Effector memory CD8-positive, alpha-beta T cell (primary cell): ENCODE measurements around the gene NKAIN2.
"Not testable (repeated sequence)": the region's sequence is repeated elsewhere in the genome, so short reads cannot be mapped to it uniquely, and the experiment has no call there.

Source experiments
- ATAC-seq: fragments of 150-1000 bp; cut with Tn5 transposase; replicated peaks from 2 replicates; pipeline ENCODE4 v1.10.0; 2021; ENCODE audit warnings: mild to moderate bottlenecking, moderate library complexity
- DNase-seq, 3 experiments: peaks; one replicate each; pipeline ENCODE4 v3.0.0; 2021
- H3K27ac Mint-ChIP-seq, 2 donors: one replicate each; pipeline ENCODE4 v1.8.0; 2022; ENCODE audit warnings: mild to moderate bottlenecking in 2 of 2, mixed read lengths in 2 of 2, moderate library complexity in 2 of 2
- H3K27me3 Mint-ChIP-seq, 2 donors: one replicate each; pipeline ENCODE4 v1.8.0; 2022; ENCODE audit warnings: mixed read lengths in 2 of 2
- H3K36me3 Mint-ChIP-seq: one replicate; pipeline ENCODE4 v1.8.0; 2022; ENCODE audit warnings: mild to moderate bottlenecking, moderate library complexity, mixed read lengths; ENCODE audit not compliant: insufficient read depth
- H3K4me1 Mint-ChIP-seq, 2 donors: one replicate each; pipeline ENCODE4 v1.8.0; 2022; ENCODE audit warnings: low read depth in 2 of 2, mixed read lengths in 2 of 2
- H3K4me3 Mint-ChIP-seq, 2 donors: one replicate each; pipeline ENCODE4 v1.8.0; 2022; ENCODE audit warnings: mild to moderate bottlenecking in 2 of 2, mixed read lengths in 2 of 2, moderate library complexity in 2 of 2
- H3K9me3 Mint-ChIP-seq, 2 donors: one replicate each; pipeline ENCODE4 v1.8.0; 2022; ENCODE audit warnings: mixed read lengths in 2 of 2

Gene NKAIN2

DNA sequence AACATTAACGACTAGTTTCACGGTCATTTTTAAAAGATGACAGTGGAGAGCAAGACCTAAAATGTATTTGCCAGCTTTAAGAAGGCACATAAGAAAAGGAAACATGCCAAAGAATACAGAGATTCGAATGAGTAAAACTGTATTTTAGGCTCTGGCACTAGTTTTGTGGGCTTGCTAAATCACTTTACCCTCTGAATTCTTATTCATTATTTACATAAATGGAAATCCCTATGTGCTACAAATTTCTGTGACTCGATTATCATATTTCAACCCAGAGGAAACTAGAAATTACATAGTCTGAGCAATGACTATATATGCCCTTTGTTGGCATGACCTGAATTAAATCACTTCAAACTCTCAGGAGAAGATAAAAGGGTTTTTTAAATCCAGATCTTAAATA, 716.8 kb downstream of the NKAIN2 start:
- Mint-ChIP-seq H3K36me3 (no peaks in the 10 kb centered on the region), H3K27me3 (no peaks in the 10 kb centered on the region), H3K4me3 (no peak overlapping the region), H3K4me1 (no peaks in the 10 kb centered on the region), H3K27ac (no peak overlapping the region), H3K9me3 (peaks cover 1 to 9% of the 10 kb centered on the region in 2 donors)
- ATAC-seq (no peak), DNase-seq (no peak)

DNA sequence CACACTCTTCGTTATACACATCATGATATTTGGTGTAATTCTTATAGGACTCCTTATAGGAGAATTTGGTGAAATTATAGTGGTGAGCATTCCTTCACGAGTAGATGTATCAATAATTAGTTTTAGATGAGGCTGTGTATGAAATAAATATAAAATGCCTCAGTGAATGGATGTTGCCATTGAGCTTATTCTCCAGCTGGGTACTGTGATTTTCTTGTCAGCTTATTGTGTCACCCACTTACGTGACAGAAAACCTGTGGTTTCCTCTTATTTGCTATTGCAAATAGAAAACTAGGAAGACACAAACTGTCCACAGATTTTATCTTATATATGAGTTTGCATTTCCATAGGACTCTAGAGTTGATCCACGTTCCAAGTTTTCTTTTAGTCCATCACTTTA, 718.7 kb downstream of the NKAIN2 start:
- ATAC-seq (no peak), DNase-seq (no peak)
- H3K9me3 Mint-ChIP-seq: peaks cover 1 to 8% of the 10 kb centered on the region in 2 donors
- H3K27ac Mint-ChIP-seq: no peak overlapping the region
- H3K36me3 Mint-ChIP-seq: no peaks in the 10 kb centered on the region
- H3K27me3 Mint-ChIP-seq: no peaks in the 10 kb centered on the region
- no peak overlapping the region for H3K4me3 Mint-ChIP-seq
- no peaks in the 10 kb centered on the region for H3K4me1 Mint-ChIP-seq

DNA sequence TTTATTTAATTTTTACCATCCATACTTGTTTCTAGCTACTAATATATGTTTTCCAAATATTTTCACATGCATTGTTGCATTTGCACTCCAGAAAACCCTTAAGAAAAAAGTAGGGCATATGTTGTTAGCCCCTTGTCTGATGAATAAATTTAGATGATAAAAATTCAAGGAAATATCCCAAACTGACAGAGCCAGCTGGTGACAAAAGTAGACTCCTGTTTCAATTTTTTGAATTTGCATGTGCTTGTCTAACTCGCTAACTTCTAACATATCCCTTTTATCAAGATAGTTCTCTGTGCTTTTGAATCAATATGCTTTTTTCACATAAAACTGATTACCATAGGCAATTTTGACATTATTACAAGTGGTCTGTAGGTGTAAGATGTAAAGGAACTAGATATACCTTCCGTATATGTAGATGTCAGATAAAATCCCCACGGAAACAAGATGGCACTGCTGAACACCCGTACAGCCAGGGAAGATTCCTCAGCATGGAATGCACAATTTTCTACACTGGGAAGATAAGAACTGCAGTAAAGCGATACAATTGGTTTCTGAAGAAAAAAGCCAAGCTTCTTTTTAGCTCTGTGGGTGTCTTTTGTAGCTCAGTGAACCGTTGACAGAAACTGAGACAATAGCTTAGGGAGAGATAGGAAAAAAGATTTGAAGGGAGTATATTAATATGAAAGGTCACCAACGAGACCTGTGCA, 721.0 kb downstream of the NKAIN2 start:
- H3K4me3 Mint-ChIP-seq: no peak overlapping the region
- DNase-seq (no peak), ATAC-seq (no peak)
- peaks cover 1 to 19% of the 10 kb centered on the region in 2 donors for H3K9me3 Mint-ChIP-seq
- H3K36me3 Mint-ChIP-seq: no peaks in the 10 kb centered on the region
- H3K4me1 Mint-ChIP-seq: no peaks in the 10 kb centered on the region
- H3K27ac Mint-ChIP-seq: no peak overlapping the region
- no peaks in the 10 kb centered on the region for H3K27me3 Mint-ChIP-seq

DNA sequence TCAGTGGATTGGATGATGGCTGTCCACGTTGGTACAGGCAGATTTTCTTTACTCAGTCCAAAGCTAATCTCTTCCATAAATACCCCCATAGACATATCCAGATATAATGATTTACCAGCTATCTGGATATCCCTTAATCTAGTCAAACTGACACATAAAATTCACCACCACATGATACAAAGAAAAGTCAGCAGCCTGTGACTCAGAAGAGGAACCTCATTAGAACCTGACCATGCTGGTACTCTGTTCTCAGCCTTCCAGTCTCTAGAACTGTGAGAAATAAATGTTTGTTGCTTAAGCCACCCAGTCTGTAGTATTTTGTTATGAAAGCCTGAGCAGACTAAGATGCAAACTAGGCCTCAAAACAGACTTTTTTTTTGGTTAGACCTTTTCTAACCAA, 727.3 kb downstream of the NKAIN2 start:
- H3K9me3 Mint-ChIP-seq: peaks cover 3 to 26% of the 10 kb centered on the region in 2 donors
- no peak overlapping the region for H3K27ac Mint-ChIP-seq
- no peaks in the 10 kb centered on the region for H3K36me3 Mint-ChIP-seq
- H3K4me3 Mint-ChIP-seq: no peak overlapping the region
- ATAC-seq (no peak), DNase-seq (no peak)
- no peaks in the 10 kb centered on the region for H3K27me3 Mint-ChIP-seq
- no peaks in the 10 kb centered on the region for H3K4me1 Mint-ChIP-seq

- H3K4me3 Mint-ChIP-seq: no peak overlapping the region
- no peak for ATAC-seq
These were observed 731.6 kb downstream of the NKAIN2 start for GRCh38 chr6:124535299-124535698.

DNA sequence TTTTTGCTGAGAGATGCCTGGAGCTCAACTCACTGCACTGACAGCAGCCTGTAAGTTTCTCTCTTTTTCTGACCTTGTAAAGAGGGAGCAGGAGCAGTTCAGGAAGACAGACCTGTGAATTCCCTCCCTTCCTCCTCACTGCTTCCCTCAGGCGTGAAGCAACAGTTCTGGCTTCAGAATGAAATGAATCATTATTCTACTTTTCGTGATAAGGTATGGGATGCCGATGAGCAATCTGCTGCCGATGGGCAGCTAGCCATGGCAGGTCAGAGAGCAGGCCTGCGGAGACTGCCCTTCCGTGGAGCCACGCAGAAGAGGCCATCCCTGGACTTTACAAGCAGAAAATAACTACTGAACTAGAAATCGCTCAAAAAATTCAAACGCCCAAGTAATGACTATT, 732.1 kb downstream of the NKAIN2 start:
- Mint-ChIP-seq H3K4me3 (no peak overlapping the region), H3K36me3 (no peaks in the 10 kb centered on the region), H3K27ac (no peak overlapping the region), H3K4me1 (no peaks in the 10 kb centered on the region), H3K9me3 (peaks cover 3 to 6% of the 10 kb centered on the region in 2 donors), H3K27me3 (no peaks in the 10 kb centered on the region)
- DNase-seq (no peak), ATAC-seq (no peak)

More at GRCh38 chr6:124535299-124535698, 731.6 kb downstream of the NKAIN2 start:
- no peaks in the 10 kb centered on the region for H3K4me1 Mint-ChIP-seq
- no peak overlapping the region for H3K27ac Mint-ChIP-seq
- no peaks in the 10 kb centered on the region for H3K27me3 Mint-ChIP-seq
- DNase-seq: no peak
- H3K9me3 Mint-ChIP-seq: peaks cover 3 to 7% of the 10 kb centered on the region in 2 donors
- H3K36me3 Mint-ChIP-seq: no peaks in the 10 kb centered on the region

DNA sequence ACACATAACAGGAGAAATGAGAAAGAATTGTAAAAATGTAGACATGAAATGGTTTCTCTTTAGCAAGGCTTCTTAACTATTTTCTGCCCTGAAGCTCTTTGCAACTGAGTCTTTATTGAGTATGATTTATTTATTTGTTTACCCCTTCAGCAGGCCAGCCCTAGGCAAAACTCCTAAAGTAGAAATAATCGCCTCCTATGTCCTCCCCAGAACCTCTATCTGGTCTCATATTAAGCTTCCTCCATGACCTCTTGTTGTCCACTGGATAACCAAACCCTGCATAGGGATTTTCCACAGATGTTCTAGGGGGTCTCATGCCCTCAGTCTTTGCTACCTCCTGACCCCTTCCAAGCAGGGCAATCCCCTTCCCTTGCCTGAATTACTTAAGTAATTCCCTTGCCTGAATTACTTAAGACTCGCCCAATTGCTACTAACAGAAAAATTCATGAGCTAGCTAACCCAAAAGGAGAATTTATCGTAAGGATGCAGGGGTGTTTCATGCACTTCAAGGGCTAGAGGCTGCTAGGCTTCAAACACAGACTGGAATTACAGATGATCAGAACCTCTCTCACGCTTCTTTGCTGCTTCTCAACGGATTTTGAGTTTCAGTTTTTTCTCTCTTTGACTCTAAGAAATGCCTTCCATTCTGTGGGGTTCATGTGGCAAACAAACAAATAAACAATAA, 732.6 kb downstream of the NKAIN2 start:
- no peaks in the 10 kb centered on the region for H3K27me3 Mint-ChIP-seq
- H3K36me3 Mint-ChIP-seq: no peaks in the 10 kb centered on the region
- no peaks in the 10 kb centered on the region for H3K4me1 Mint-ChIP-seq
- DNase-seq (no peak), ATAC-seq (no peak)
- H3K9me3 Mint-ChIP-seq: peaks cover 3 to 6% of the 10 kb centered on the region in 2 donors
- H3K27ac Mint-ChIP-seq: no peak overlapping the region
- no peak overlapping the region for H3K4me3 Mint-ChIP-seq

GRCh38 chr6:124536842-124537191, 733.2 kb downstream of the NKAIN2 start:
- no peaks in the 10 kb centered on the region for H3K36me3 Mint-ChIP-seq
- no peak for DNase-seq
- H3K27ac Mint-ChIP-seq: no peak overlapping the region
- H3K4me3 Mint-ChIP-seq: no peak overlapping the region
- peaks cover 0 to 6% of the 10 kb centered on the region in 2 donors for H3K9me3 Mint-ChIP-seq
- H3K27me3 Mint-ChIP-seq: no peaks in the 10 kb centered on the region
- no peak for ATAC-seq
- H3K4me1 Mint-ChIP-seq: no peaks in the 10 kb centered on the region

GRCh38 chr6:124539096-124539495, 735.4 kb downstream of the NKAIN2 start:
- no peaks in the 10 kb centered on the region for H3K4me1 Mint-ChIP-seq
- peaks cover 0 to 6% of the 10 kb centered on the region in 2 donors for H3K9me3 Mint-ChIP-seq
- H3K36me3 Mint-ChIP-seq: no peaks in the 10 kb centered on the region
- DNase-seq (no peak), ATAC-seq (no peak)
- H3K4me3 Mint-ChIP-seq: no peak overlapping the region
- H3K27ac Mint-ChIP-seq: no peak overlapping the region
- no peaks in the 10 kb centered on the region for H3K27me3 Mint-ChIP-seq

DNA sequence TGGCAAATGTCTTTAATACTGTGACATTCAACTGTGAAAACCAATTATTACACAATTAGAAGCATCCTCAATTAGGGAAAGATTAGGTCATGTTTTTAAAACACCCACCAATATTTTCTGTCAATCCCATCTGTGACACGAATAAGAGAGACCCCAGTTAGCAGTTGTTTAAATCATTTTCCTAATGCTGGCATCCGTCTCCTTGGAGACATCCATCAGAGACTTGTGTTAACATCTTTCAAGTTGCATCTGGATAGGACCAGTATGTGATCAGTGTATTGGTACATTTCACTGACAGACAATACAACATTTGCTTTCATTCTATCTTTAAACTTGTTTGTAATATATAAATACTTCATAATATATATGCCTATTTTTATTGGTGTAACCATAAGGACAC, 737.9 kb downstream of the NKAIN2 start:
- Mint-ChIP-seq H3K4me1 (no peaks in the 10 kb centered on the region), H3K9me3 (peaks cover 2% of the 10 kb centered on the region in 2 donors), H3K27ac (no peak overlapping the region), H3K4me3 (no peak overlapping the region), H3K36me3 (no peaks in the 10 kb centered on the region), H3K27me3 (no peaks in the 10 kb centered on the region)
- DNase-seq (no peak), ATAC-seq (no peak)

GRCh38 chr6:124546601-124547000, 742.9 kb downstream of the NKAIN2 start:
- ATAC-seq (no peak), DNase-seq (no peak)
- no peaks in the 10 kb centered on the region for H3K27me3 Mint-ChIP-seq
- H3K4me3 Mint-ChIP-seq: no peak overlapping the region
- H3K36me3 Mint-ChIP-seq: no peaks in the 10 kb centered on the region
- peaks cover 0 to 7% of the 10 kb centered on the region in 2 donors for H3K9me3 Mint-ChIP-seq
- no peak overlapping the region for H3K27ac Mint-ChIP-seq
- H3K4me1 Mint-ChIP-seq: no peaks in the 10 kb centered on the region

DNA sequence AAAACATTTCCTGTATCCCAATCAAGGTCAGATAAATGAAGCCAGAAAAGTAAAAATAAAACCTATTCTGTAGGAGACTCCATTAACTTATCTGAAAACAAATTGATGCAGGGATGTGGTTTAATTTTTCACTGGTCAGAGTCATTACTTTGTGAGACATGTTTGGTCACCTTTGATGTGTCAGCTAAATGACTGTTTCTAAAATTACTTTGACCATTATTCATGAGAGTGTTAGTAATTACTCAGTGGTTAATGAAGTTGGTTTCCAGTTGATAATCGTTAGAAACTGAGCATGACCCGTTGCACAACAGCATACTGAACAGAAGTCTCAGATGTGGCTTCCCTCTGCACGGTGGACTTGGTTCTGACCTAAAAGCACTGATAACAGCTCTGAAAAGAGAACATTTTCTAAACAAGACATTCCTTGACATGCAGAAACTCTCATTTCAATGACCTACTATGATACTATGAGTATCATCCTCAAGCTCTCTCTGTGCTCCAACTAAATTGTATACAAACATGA, 748.1 kb downstream of the NKAIN2 start:
- peaks cover 3 to 7% of the 10 kb centered on the region in 2 donors for H3K9me3 Mint-ChIP-seq
- H3K36me3 Mint-ChIP-seq: no peaks in the 10 kb centered on the region
- no peak overlapping the region for H3K27ac Mint-ChIP-seq
- no peaks in the 10 kb centered on the region for H3K27me3 Mint-ChIP-seq
- H3K4me3 Mint-ChIP-seq: no peak overlapping the region
- no peaks in the 10 kb centered on the region for H3K4me1 Mint-ChIP-seq
- DNase-seq: no peak
- ATAC-seq: no peak

GRCh38 chr6:124557873-124558272, 754.2 kb downstream of the NKAIN2 start:
- Mint-ChIP-seq H3K27me3 (no peaks in the 10 kb centered on the region), H3K36me3 (no peaks in the 10 kb centered on the region), H3K27ac (no peak overlapping the region), H3K4me3 (no peak overlapping the region), H3K4me1 (no peaks in the 10 kb centered on the region), H3K9me3 (peaks cover 6 to 7% of the 10 kb centered on the region in 2 donors)
- ATAC-seq (no peak), DNase-seq (no peak)

GRCh38 chr6:124560078-124560477, 756.4 kb downstream of the NKAIN2 start:
- not testable (repeated sequence) for H3K4me3 Mint-ChIP-seq, H3K4me1 Mint-ChIP-seq, H3K27ac Mint-ChIP-seq, DNase-seq, H3K27me3 Mint-ChIP-seq, H3K36me3 Mint-ChIP-seq, H3K9me3 Mint-ChIP-seq, ATAC-seq
